HepG2 (cell line): Measurements from ENCODE around the gene TMOD3. TPM values are rescaled to one million over a fixed set of nuclear protein-coding genes. Genes with fewer than 3 reads are reported as not detected.

ENCODE experiments used
- ATAC-seq: fragments of 200-7000 bp; cut with Tn5 transposase; 3 replicates; pipeline ENCODE4 v1.9.1; 2020; ENCODE audit warnings: mild to moderate bottlenecking, moderate library complexity
- BruUV-seq: library from RNA; stranded (reverse); fragments of 400-500 nt; replicated peaks from 2 replicates; lab custom pipeline; 2021; lab: Mats Ljungman, UMichigan
- CTCF ChIA-PET: fragments of 300-600 bp; formaldehyde crosslinking; extraction: SDS; loops from one replicate; lab custom pipeline; 2021; ENCODE audit warnings: low total read pairs, inconsistent platforms, low intra/inter-chr PET ratio; lab: Yijun Ruan, JAX
- POLR2A ChIA-PET: fragments of 350-600 bp; sonication (Branson Sonifier 250); formaldehyde crosslinking; loops from one replicate; lab custom pipeline; 2020; ENCODE audit warnings: antibody characterized with exemption, inconsistent platforms; lab: Yijun Ruan, JAX
- DNase-seq: peaks from one replicate; pipeline ENCODE4 v3.0.0-alpha.2; 2015; ENCODE audit warnings: low spot score
- FAIRE-seq: peaks from 3 replicates; lab custom pipeline; 2011; peaks lifted over from hg19 to GRCh38; lab: Jason Lieb, UNC
- H2AFZ ChIP-seq: one replicate; pipeline ENCODE4 v1.6.1; 2011; ENCODE audit warnings: low read length, inconsistent platforms
- H3K27ac ChIP-seq: fragments of 300-600 bp; 3 replicates; pipeline ENCODE4 v1.8.0; 2011; ENCODE audit warnings: mixed run types, mild to moderate bottlenecking, mixed read lengths, low read length, inconsistent platforms; ENCODE audit not compliant: insufficient read depth; ENCODE audit errors: extremely low read length
- H3K27me3 ChIP-seq, 2 experiments: fragments of 200-600 bp in 1 of 2; 2 replicates in 1 of 2; 3 replicates in 1 of 2; pipeline versions ENCODE4 v1.6.0 to v1.8.0; 2011; ENCODE audit warnings: low read length in 2 of 2, mild to moderate bottlenecking in 2 of 2, moderate library complexity in 2 of 2, inconsistent platforms in 1 of 2; ENCODE audit not compliant: insufficient read depth in 2 of 2, control insufficient read depth in 1 of 2
- H3K36me3 ChIP-seq, 2 experiments: fragments of 200-600 bp in 1 of 2; replicated peaks in 1 of 2; 2 replicates in 1 of 2; 3 replicates in 1 of 2; pipeline versions ENCODE4 v1.5.1 to v1.8.0; 2011; ENCODE audit warnings: low read length in 2 of 2, inconsistent platforms in 1 of 2; ENCODE audit not compliant: insufficient read depth in 2 of 2, control insufficient read depth in 1 of 2
- H3K4me1 ChIP-seq: 2 replicates; pipeline ENCODE4 v1.5.1; 2012; ENCODE audit warnings: low read length, inconsistent platforms; ENCODE audit not compliant: insufficient read depth
- H3K4me2 ChIP-seq: 2 replicates; pipeline ENCODE4 v1.6.0; 2011; ENCODE audit warnings: low read depth, low read length, inconsistent platforms
- H3K4me3 ChIP-seq, 3 experiments: fragments of 200-600 bp in 1 of 3; sonication (generic), shearing (Covaris generic) in 1 of 3; replicated peaks in 1 of 3; 2 replicates each; pipeline ENCODE4 v1.5.1; 2011 to 2016; ENCODE audit warnings: low read length in 3 of 3, inconsistent platforms in 2 of 3, low read depth in 2 of 3, mild to moderate bottlenecking in 2 of 3, control low read depth in 1 of 3, mixed read lengths in 1 of 3; ENCODE audit not compliant: insufficient read depth in 1 of 3
- H3K79me2 ChIP-seq: one replicate; pipeline ENCODE4 v1.6.1; 2011; ENCODE audit warnings: low read length, inconsistent platforms; ENCODE audit not compliant: insufficient read depth
- H3K9ac ChIP-seq: 2 replicates; pipeline ENCODE4 v1.6.0; 2011; ENCODE audit warnings: mild to moderate bottlenecking, low read depth, low read length, inconsistent platforms; ENCODE audit not compliant: insufficient read depth
- H3K9me3 ChIP-seq: 2 replicates; pipeline ENCODE4 v1.5.1; 2012; ENCODE audit warnings: mild to moderate bottlenecking, low read length
- H4K20me1 ChIP-seq: 2 replicates; pipeline ENCODE4 v1.6.0; 2011; ENCODE audit warnings: inconsistent platforms, mild to moderate bottlenecking, low read length, moderate library complexity; ENCODE audit not compliant: insufficient read depth
- CENPT ChIP-seq: sonication (generic); formaldehyde crosslinking; IDR thresholded peaks from 2 replicates; pipeline ENCODE4 v1.8.0; 2022; ENCODE audit warnings: low read depth, mild to moderate bottlenecking, moderate library complexity, missing genetic modification reagents
- MAFK ChIP-seq, 2 experiments: IDR thresholded peaks in 1 of 2; conservative IDR thresholded peaks in 1 of 2; 2 replicates each; pipeline ENCODE4 v1.6.1; 2011; ENCODE audit warnings: improper control_type of control experiment in 2 of 2, low read length in 2 of 2
- ZFAT ChIP-seq: sonication (generic); formaldehyde crosslinking; conservative IDR thresholded peaks from 2 replicates; pipeline ENCODE4 v1.8.1; 2023; ENCODE audit warnings: missing genetic modification reagents, inconsistent platforms
- ZSCAN21 ChIP-seq: sonication (generic); formaldehyde crosslinking; IDR thresholded peaks from 2 replicates; pipeline ENCODE4 v1.8.0; 2022; ENCODE audit warnings: mild to moderate bottlenecking, missing genetic modification reagents, moderate library complexity, borderline replicate concordance
- ZSCAN25 ChIP-seq: sonication (generic); formaldehyde crosslinking; IDR thresholded peaks from 2 replicates; pipeline ENCODE4 v1.8.0; 2022; ENCODE audit warnings: mild to moderate bottlenecking, missing genetic modification reagents
- WGBS: methylation state at CpG from one replicate; pipeline ENCODE4 v1.1.6; 2017; ENCODE audit warnings: low lambda C conversion rate; 5-methylcytosine and 5-hydroxymethylcytosine counted together
- in situ Hi-C: cut with HindIII; loops from 2 replicates; pipeline ENCODE4 v1.10.0; 2017; ENCODE audit warnings: low pct_unique_long_range_greater_than_20kb; ENCODE audit not compliant: extremely low pct_ligation_motif_present
- intact Hi-C: fragments of 100-400 bp; cut with micrococcal nuclease; formaldehyde crosslinking; loops from one replicate; pipeline ENCODE4 v1.10.0; 2022; ENCODE audit not compliant: unreplicated experiment
- polyA plus RNA-seq, 8 experiments: library from polyadenylated mRNA; depleted of rRNA in 3 of 8; stranded (reverse) in 7 of 8; unstranded in 1 of 8; fragments of >200 nt; fragmentation: Illumina TruSeq in 4 of 8; extraction: Trizol in 4 of 8; gene quantifications; 2 replicates each; pipeline versions ENCODE4 v1.2.1 to v1.2.3, GENCODE V29; 2011 to 2016; ENCODE audit warnings: low read depth in 4 of 8, missing spikeins in 1 of 8, mixed read lengths in 1 of 8; ENCODE audit not compliant: insufficient read depth in 1 of 8
- total RNA-seq, 5 experiments: library from RNA; depleted of rRNA; stranded (reverse); fragments of >200 nt; fragmentation: Illumina TruSeq; extraction: Trizol; gene quantifications; 2 replicates each; pipeline ENCODE4 v1.2.3, GENCODE V29; 2016; ENCODE audit warnings: low read depth in 1 of 5

The TMOD3 gene
- total and polyA plus RNA-seq, 2 of the 13 experiments (the other 11 are each of a cell fraction or from before 2014, with no cell fraction given), result 5.1 to 23.2 TPM

GRCh38 chr15:51861557-51862359 lies 32.3 kb downstream of the TMOD3 start:
- H3K9me3 ChIP-seq, result no peaks in the 10 kb centered on the region
- H3K27me3 ChIP-seq, result no peaks in the 10 kb centered on the region
- ChIA-PET POLR2A (interaction anchor here (0.7 to 1.1 kb wide), 2 partner anchors 17 to 52 kb away, joined by 3 to 4 read pairs; no protein-coding TSS in a partner anchor), CTCF (no interaction called here)
- H3K4me1 ChIP-seq, result peaks cover 15% of the 10 kb centered on the region
- FAIRE-seq, result no peak
- H3K36me3 ChIP-seq, result peaks cover 9 to 20% of the 10 kb centered on the region in 2 experiments
- peaks cover 26% of the 10 kb centered on the region for H3K79me2 ChIP-seq
- WGBS, result 94% methylated on average over 10 of the region's 10 CpGs
- no peak for DNase-seq
- no peaks in the 10 kb centered on the region; the same call in 1 of the 2 replicates for H4K20me1 ChIP-seq
- intact Hi-C loops (no loop called here), in situ Hi-C loops (no loop called here)
- no peak overlapping the region for H3K4me3 ChIP-seq
- no peak overlapping the region for H2AFZ ChIP-seq
- 0 out of 4 replicates have a peak, but pooled peaks of 1 of the 2 experiments have one; percentile 13 for TF ChIP-seq MAFK (conservative IDR thresholded peaks at IDR 0.05 in 1 of 2, IDR thresholded peaks at IDR 0.05 in 1 of 2; ENCODE audit: low read length in 2 of 2)
- TF ChIP-seq ZSCAN25 (CRISPR knock-in tag), result no peak
- H3K27ac ChIP-seq, result no peak overlapping the region
- no peak for ATAC-seq
- BruUV-seq, result no TSS peak
- no peak overlapping the region for H3K9ac ChIP-seq
- no peak overlapping the region for H3K4me2 ChIP-seq

DNA sequence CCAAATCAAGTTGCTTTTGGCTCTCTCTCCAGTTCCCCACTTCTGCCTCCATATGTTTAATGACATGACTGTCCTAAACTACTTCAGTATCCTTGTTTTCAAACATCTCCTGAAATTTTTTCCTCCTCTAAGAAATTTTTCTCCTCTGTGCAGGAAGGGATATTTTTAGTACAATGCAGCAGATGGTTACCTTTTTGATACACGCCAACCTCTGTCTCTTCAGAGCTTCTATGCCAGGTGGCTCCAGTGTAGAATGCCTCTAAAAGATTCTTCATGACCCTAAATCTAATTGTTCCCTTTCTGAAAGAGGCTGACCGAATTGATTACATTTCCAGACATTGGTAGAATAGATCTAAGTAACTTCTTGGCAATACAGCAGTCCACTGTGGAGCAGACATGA lies 33.7 kb downstream of the TMOD3 start:
- intact Hi-C loops, result no loop called here
- Histone ChIP-seq H3K36me3 (peaks cover 9 to 28% of the 10 kb centered on the region in 2 experiments), H3K9me3 (no peaks in the 10 kb centered on the region), H2AFZ (no peak overlapping the region), H3K27ac (no peak overlapping the region), H3K9ac (no peak overlapping the region), H3K4me3 (no peak overlapping the region), H3K79me2 (peaks cover 18% of the 10 kb centered on the region), H3K27me3 (no peaks in the 10 kb centered on the region), H3K4me1 (peaks cover 14% of the 10 kb centered on the region), H4K20me1 (no peaks in the 10 kb centered on the region), H3K4me2 (no peak overlapping the region)
- no peak for FAIRE-seq
- no peak for DNase-seq
- BruUV-seq, result TSS peak; percentile 32
- ATAC-seq, result no peak
- in situ Hi-C loops, result no loop called here
- whole genome bisulfite sequencing, result 91% methylated on average over 2 of the region's 2 CpGs
- POLR2A ChIA-PET, result no interaction called here
- TF ChIP-seq ZSCAN21 (CRISPR knock-in tag) (no peak), CENPT (CRISPR knock-in tag) (no peak), ZFAT (no peak)
- CTCF ChIA-PET, result no interaction called here
